Esophagus muscularis mucosa (tissue), 3 donors: ENCODE results near the gene PF4V1.

Source experiments
- CTCF ChIP-seq, 3 experiments: fragments of 200-600 bp in 2 of 3; fragments of 450-650 bp in 1 of 3; sonication (generic) in 2 of 3; IDR thresholded peaks; one replicate each; pipeline ENCODE4 v1.5.1; 2017 to 2019; ENCODE audit warnings: antibody characterized with exemption in 3 of 3, mild to moderate bottlenecking in 2 of 3, moderate library complexity in 1 of 3
- POLR2A ChIP-seq: fragments of 450-650 bp; IDR thresholded peaks from one replicate; pipeline ENCODE4 v1.6.1; 2017; ENCODE audit warnings: antibody characterized with exemption, moderate library complexity, mild to moderate bottlenecking, low read depth
- POLR2AphosphoS5 ChIP-seq, 2 donors: sonication (generic); formaldehyde crosslinking; IDR thresholded peaks; one replicate each; pipeline ENCODE4 v1.6.1; 2017; ENCODE audit warnings: antibody characterized with exemption in 2 of 2

GRCh38 chr4:73867783-73868182 is 14.7 kb downstream of the PF4V1 start:
- TF ChIP-seq CTCF (IDR thresholded peaks at IDR 0.05) = no peak
- no peak for TF ChIP-seq POLR2AphosphoS5 (IDR thresholded peaks at IDR 0.05)
- TF ChIP-seq POLR2A = no peak
